ENCODE data around the gene NTNG1.
"Not testable (repeated sequence)": the region's sequence is repeated elsewhere in the genome, so short reads cannot be mapped to it uniquely, and the experiment has no call there.

The NTNG1 gene

DNA sequence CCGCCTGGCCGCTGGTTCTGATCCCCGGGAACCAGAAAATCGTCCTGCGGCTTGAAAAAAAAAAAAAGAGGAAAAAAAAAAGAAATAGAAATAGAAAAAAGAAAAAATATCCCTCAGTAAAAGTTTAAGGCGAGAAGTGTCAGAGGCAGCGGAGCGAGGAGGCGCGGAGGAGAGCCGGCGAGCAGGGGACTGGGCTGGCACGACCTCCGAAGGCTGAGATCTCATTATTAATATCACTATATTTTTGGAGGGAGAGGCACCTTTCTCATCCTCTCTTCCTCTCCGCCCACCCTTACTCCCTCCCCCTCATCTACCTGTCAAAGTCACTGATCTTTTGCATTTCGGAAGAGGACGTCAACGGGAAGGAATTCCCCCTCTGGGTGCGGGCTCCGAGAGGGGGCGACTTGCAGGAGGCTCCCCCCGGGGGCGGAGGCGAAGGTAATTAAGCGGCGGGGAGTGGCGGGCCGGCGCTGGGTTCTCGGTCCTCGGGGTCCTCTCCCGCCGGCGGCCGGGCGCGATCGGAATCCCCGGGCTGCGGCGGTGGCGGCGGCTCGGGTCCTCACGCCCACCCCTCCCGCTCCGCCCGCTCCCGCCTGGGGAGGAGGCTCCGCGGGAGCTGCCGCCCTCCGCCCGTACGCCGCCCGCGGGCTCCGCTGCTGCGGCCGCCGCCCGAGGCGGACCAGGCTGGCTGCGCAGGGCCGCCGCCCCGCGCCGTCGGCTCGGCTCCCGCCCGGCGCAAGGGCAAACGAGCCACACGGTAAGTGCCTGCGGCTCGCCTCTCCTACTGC lies at the start of gene NTNG1:
Gene NTNG1, plus strand, starts transcription at position 337 of the 788 bp plus-strand sequence.
- peak; percentile 47 for DNase-seq (ENCODE audit: low read depth)

GRCh38 chr1:107091418-107091817 lies 49.4 kb upstream of the NTNG1 start:
- no peak for DNase-seq (ENCODE audit: low read depth)

- DNase-seq (ENCODE audit: low read depth), result not testable (repeated sequence)
Observed at GRCh38 chr1:107093395-107093794, 47.4 kb upstream of the NTNG1 start.

DNA sequence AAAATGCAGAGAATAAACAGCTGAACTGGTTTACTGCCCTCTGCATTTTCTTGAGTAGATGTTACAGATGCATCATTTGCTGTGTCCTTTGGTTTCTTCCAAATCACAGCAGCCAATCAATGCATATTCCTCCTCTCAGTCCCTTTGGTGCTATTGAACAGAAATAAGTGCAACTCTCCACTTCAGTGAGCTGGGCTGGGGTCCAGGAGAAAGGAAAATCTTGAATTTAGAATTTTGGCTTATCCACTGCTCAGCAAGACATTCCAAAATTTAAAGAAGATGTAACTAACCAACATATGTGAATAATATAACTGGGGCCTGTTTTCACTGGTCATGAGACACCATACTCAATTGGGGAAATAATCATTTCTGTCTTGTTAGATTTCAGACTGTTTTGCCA lies 45.2 kb upstream of the NTNG1 start:
- no peak for DNase-seq (ENCODE audit: low read depth)

DNA sequence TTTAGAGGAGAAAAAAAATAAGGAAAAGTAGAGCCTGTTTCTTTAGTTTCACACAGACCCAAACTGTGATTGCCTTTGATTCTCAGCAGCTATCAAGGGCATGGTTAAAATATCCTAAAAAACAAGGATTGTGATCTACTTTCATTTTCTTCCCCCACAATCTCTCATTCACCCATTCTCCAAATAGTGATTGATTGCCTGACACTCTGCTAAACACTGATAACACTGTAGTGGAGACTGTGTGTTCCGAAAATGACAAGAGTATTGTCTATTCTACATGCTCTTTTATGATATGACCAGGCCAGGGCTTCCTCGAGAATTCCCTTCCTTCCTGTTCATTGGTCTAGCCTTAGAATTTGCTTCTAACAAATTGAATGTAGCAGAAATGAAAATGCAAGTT lies 44.1 kb upstream of the NTNG1 start:
- no peak for DNase-seq (ENCODE audit: low read depth)

- no peak for DNase-seq (ENCODE audit: low read depth)
Observed at GRCh38 chr1:107098961-107099360, 41.9 kb upstream of the NTNG1 start.

DNA sequence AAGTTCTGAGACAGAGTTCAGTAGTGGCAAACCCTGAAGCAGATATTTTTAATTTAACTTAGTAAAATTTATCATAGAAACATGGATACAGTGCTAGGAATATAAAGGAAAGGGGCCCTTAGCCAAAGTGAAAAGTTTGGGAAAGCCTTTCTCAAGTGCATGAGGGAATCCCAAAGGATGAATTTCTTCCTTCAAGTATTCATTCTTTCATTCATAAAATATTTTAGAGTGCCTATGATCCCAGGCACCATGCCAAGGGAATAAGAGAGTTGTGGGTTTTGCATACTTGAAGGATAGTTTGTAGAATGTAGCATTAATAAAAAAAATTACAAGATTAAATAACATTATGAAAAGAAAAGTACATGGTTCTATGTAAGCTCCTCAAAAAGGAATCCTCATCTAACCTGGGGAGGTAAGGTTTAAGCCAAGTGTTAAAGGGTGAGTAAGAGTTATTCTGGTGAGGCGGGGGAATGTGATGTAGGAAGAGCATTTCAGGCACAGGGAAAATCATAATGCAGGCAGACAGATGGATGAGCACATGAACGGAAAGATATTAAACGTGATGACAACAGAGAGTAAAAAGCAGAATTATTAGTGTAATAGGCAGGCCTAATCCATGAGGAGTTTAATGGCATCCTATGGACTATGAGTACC lies 40.4 kb upstream of the NTNG1 start:
- DNase-seq (ENCODE audit: low read depth), result no peak

DNA sequence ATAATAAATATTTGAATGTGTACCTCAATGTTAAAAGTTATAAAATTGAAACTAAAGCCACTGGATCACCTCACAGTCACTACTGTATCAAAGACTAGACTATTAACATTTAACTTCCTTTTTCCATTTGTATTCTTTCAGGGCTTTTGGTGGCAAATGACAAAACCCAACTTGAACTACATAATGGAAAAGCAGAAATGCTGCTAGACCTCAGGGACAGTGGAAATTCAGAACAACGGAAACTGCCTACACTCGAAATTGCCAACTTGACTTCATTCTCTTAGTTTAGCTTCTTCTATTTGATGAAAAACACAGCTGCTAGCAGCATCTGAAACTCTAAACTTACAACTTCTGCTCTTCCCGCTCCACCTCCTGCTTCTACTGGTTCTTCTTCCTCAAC lies 34.9 kb upstream of the NTNG1 start:
- DNase-seq (ENCODE audit: low read depth), result no peak

GRCh38 chr1:107110326-107110725 lies 30.5 kb upstream of the NTNG1 start:
- no peak for DNase-seq (ENCODE audit: low read depth)

GRCh38 chr1:107116306-107116790 lies 24.5 kb upstream of the NTNG1 start:
- DNase-seq (ENCODE audit: low read depth), result no peak

GRCh38 chr1:107122225-107122624 lies 18.6 kb upstream of the NTNG1 start:
- no peak for DNase-seq (ENCODE audit: low read depth)

DNA sequence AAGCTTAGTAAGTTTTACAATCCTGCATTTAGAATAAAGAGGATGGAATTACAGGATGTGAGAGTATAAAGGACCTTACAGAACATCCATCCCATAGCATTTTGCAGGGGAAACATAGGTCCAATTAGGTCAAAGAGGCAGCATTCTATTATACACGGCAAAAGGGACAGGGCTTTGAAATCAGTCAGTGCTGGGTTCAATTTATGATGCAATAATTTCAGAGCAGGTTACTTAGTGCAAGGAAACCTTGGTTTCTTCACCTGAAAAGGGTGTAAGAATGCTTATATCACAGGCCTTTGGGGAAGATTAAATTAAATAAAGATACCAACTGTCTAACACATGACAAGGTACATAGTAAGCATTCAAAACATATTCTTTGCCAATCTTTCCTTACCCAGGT lies 17.1 kb upstream of the NTNG1 start:
- no peak for DNase-seq (ENCODE audit: low read depth)

DNA sequence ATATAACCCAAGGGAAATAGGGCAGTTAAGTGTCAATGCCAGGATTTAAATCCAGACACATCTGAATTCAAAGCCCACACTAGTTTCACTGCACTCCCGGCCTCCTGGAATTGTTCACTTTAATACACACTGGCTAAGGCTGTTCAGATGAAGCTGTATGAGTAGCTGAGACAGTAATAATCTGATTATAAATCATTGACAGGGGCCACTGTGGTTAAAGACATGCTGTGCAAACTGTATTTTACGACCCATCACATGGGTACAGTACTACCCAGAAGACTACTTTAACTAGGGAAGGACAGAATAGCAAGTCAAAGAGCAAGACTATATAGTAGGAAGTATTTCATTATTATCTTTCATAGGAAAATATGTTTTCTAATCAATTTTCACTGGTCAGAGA lies 16.1 kb upstream of the NTNG1 start:
- DNase-seq (ENCODE audit: low read depth), result no peak

- no peak for DNase-seq (ENCODE audit: low read depth)
Observed at GRCh38 chr1:107132195-107132594, 8.6 kb upstream of the NTNG1 start.

DNA sequence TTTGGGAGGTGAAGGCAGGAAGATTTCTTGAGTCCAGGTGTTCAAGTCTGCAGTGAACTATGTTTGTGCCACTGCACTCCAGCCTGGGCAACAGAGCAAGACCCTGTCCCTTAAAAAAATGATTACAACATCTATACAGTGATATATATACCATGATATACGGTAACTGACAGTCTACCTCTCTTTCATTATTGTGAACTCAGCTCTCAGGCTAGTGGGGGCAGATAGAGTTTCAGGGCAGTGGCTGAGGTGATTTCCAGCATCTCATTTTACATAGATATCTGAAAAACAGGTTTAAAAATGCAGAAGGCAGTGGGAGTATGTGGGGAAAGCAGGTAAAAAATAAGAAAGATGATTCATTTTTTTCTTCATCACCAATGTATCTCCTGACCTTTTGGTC lies 8.1 kb upstream of the NTNG1 start:
- DNase-seq (ENCODE audit: low read depth), result no peak

DNA sequence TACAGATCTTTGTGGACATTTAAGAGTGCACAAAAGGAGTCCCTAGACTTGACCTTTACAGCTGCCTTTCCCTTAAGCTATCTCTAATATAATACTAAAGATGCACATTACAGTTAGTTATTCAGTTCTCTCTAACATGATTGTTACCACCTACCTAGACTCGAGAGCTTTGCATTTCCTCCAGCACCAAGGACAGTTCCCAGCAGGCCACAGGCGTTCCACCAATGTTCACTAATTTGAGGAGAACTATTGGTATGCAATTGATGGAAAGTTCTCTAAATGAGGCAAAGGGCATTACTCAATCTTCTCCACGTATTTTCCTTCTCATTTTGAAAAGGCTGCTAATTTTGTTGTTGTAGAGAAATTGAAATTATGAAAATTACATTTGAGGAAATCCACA lies 5.4 kb upstream of the NTNG1 start:
- no peak for DNase-seq (ENCODE audit: low read depth)

DNA sequence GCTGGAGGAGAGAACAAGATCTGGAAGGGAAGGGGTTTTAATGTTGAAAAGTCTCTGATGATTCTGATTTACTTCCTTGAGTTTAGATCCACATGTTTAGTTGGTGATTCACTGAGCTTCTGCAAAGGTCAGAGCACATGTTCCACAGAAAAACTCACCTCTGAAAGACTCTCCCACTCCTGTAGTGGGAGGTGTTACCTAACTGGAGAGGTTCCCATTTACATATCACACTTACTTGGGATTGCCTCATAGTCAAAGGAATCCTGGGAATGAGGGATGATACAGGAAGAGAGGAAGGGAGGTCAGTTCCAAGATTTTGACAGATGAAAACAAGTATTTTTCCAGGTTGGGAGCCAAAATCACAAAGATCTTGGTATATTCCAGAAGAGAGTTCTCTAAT lies 2.7 kb upstream of the NTNG1 start:
- DNase-seq (ENCODE audit: low read depth), result no peak

GRCh38 chr1:107138767-107139445 lies 1.9 kb upstream of the NTNG1 start:
- DNase-seq (ENCODE audit: low read depth), result no peak

GRCh38 chr1:107139833-107140702 lies 771 bp upstream of the NTNG1 start:
- DNase-seq (ENCODE audit: low read depth), result no peak

GRCh38 chr1:107141491-107142126 lies 770 bp downstream of the NTNG1 start:
- no peak for DNase-seq (ENCODE audit: low read depth)

DNA sequence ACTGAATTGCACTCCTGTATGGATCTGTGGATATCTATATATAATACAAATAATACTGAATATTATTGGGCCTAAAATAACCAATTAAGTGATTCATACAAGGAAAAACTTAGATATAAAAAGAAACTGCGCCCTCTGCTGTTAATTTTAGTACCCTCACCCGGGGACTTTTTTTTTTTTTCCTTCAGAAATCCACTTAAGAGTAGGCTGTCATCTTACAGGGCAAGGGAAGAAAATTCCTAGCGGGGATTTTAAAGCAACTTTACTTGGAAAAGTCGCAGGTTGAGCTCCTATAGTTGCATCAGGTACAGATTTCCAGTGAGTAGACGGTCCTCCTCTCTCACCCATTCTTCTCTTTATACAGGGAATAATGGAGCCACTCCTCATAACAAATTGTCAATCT lies 1.3 kb downstream of the NTNG1 start:
- DNase-seq (ENCODE audit: low read depth), result no peak

DNA sequence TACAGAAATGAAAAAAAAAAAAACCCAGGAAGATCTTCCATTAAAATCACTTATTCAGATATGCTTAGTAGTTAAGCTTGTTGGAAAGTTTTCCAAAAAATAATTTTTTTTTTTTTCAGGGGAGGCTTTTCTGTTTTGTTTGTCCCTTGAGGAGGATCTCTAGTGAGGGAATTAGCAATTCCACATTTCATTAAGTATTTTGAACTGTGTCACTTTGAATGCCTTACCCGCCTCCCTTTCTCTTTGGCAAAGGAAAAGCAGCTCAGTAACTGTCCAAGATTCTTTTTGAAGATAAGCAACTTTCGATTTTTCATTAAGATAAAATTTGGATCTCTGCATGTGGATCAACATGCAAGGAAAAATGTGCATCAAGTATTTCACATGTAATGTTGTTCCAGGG lies 1.8 kb downstream of the NTNG1 start:
- DNase-seq (ENCODE audit: low read depth), result no peak
